Aorta (tissue), 5 donors: Measurements from ENCODE around the gene PCBD2. TPM values are rescaled to one million over a fixed set of nuclear protein-coding genes. Genes with fewer than 3 reads are reported as not detected.
"Not testable (repeated sequence)": the region's sequence is repeated elsewhere in the genome, so short reads cannot be mapped to it uniquely, and the experiment has no call there.

ENCODE experiments used
- ATAC-seq: fragments of 200-7000 bp; cut with Tn5 transposase; one replicate; pipeline ENCODE4 v1.9.1; 2022; ENCODE audit warnings: moderate library complexity; ENCODE audit not compliant: low FRiP score
- DNase-seq, 2 donors: peaks; one replicate each; pipeline ENCODE4 v3.0.0-alpha.2; 2020
- H3K27ac ChIP-seq, 2 donors: one replicate each; pipeline ENCODE4 v1.5.1; 2013; ENCODE audit warnings: low read length in 2 of 2, mild to moderate bottlenecking in 2 of 2, moderate library complexity in 2 of 2, control low read depth in 1 of 2, inconsistent platforms in 1 of 2, low read depth in 1 of 2
- H3K27me3 ChIP-seq, 2 donors: one replicate each; pipeline ENCODE4 v1.6.1; 2013; ENCODE audit warnings: control low read depth in 1 of 2, low read length in 1 of 2, mild to moderate bottlenecking in 1 of 2, moderate library complexity in 1 of 2; ENCODE audit not compliant: insufficient read depth in 2 of 2, control insufficient read depth in 1 of 2
- H3K36me3 ChIP-seq, 2 donors: one replicate each; pipeline ENCODE4 v1.6.1; 2013; ENCODE audit warnings: control low read depth in 1 of 2, low read length in 1 of 2, mild to moderate bottlenecking in 1 of 2; ENCODE audit not compliant: insufficient read depth in 2 of 2, control insufficient read depth in 1 of 2
- H3K4me1 ChIP-seq, 2 donors: one replicate each; pipeline ENCODE4 v1.6.1; 2013; ENCODE audit warnings: low read length in 2 of 2, control low read depth in 1 of 2, mild to moderate bottlenecking in 1 of 2, moderate library complexity in 1 of 2; ENCODE audit not compliant: insufficient read depth in 2 of 2, control insufficient read depth in 1 of 2
- H3K4me3 ChIP-seq, 2 donors: one replicate each; pipeline ENCODE4 v1.5.1; 2013; ENCODE audit warnings: low read length in 2 of 2, control low read depth in 1 of 2, mild to moderate bottlenecking in 1 of 2
- H3K9me3 ChIP-seq: one replicate; pipeline ENCODE4 v1.6.1; 2013; ENCODE audit warnings: mild to moderate bottlenecking, low read length; ENCODE audit not compliant: control insufficient read depth
- WGBS, 2 donors: extraction: QIAGEN DNeasy Blood & Tissue Kit; methylation state at CpG; one replicate each; pipeline ENCODE4 v1.1.7; 2013; 5-methylcytosine and 5-hydroxymethylcytosine counted together
- intact Hi-C, 2 donors: fragments of 100-400 bp; cut with DNase I; formaldehyde crosslinking; loops; one replicate each; pipeline versions ENCODE4 v1.14.2 to v1.15.0; 2022
- polyA plus RNA-seq, 2 donors: library from polyadenylated mRNA; stranded (reverse); fragments of 200-250 nt; gene quantifications; one replicate each; pipeline ENCODE4 v1.2.3, GENCODE V29; 2013
- total RNA-seq, 2 donors: library from RNA; stranded (reverse); fragmentation: NEBNext Ultra II Directional; extraction: Animal tissue kit (Norgen Biotek cat#: 25700); gene quantifications; one replicate each; pipeline ENCODE4 v1.2.1, GENCODE V29; 2021
- donor health status: healthy with polysubstance abuse.
- donor health status: Bipolar disorder and iron deficiency.
- donor health status: DM: no; HTN: no; CAD: no.
- donor health status: DM: no; HTN: no; CAD: no.
- donor health status: DM: yes; HTN: yes; CAD: no.

The PCBD2 gene
- total and polyA plus RNA-seq, 4 donors, result 2.8 to 9.2 (median 5.2) TPM

DNA sequence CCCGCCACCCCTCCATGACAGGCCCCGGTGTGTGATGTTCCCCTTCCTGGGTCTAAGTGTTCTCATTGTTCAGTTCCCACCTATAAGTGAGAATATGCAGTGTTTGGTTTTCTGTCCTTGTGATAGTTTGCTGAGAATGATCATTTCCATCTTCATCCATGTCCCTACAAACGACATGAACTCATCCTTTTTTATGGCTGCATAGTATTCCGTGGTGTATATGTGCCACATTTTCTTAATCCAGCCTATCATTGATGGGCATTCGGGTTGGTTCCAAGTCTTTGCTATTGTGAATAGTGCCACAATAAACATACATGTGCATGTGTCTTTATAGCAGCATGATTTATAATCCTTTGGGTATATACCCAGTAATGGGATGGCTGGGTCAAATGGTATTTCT, 93.1 kb downstream of the PCBD2 start:
- DNase-seq, H3K9me3 ChIP-seq, H3K27me3 ChIP-seq, H3K36me3 ChIP-seq, H3K27ac ChIP-seq, H3K4me1 ChIP-seq, intact Hi-C loops, H3K4me3 ChIP-seq, ATAC-seq: not testable (repeated sequence)
- 89 to 92% methylated on average over 5 of the region's 5 CpGs for WGBS, 2 donors

DNA sequence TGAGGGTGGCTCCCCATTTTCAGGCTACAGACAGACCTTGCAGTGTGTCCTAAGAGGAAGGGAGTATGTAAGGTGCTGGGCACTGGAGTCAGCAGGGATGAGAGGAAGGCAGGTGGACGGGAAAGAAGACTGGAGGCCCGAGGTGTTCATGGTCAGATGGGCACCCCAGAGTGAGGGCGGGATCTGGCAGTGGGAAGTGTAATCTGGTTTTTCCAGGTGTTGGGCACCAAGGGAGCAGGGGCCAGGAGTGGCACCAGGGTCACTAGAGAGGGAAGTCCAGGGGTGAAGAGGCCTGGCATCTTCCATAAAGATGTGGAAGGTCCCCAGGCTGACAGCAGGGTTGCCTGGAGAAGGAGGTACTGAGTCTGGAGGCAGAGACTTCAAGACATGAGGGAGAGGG, 99.4 kb downstream of the PCBD2 start:
- intact Hi-C loops, result no loop called here
- no peak overlapping the region for H3K4me3 ChIP-seq
- 90 to 92% methylated on average over 3 of the region's 3 CpGs for WGBS, 2 donors
- H3K27me3 ChIP-seq, result no peaks in the 10 kb centered on the region
- DNase-seq (no peak), ATAC-seq (no peak)
- H3K4me1 ChIP-seq, result no peaks in the 10 kb centered on the region
- no peaks in the 10 kb centered on the region for H3K9me3 ChIP-seq
- no peak overlapping the region for H3K27ac ChIP-seq
- no peaks in the 10 kb centered on the region for H3K36me3 ChIP-seq

DNA sequence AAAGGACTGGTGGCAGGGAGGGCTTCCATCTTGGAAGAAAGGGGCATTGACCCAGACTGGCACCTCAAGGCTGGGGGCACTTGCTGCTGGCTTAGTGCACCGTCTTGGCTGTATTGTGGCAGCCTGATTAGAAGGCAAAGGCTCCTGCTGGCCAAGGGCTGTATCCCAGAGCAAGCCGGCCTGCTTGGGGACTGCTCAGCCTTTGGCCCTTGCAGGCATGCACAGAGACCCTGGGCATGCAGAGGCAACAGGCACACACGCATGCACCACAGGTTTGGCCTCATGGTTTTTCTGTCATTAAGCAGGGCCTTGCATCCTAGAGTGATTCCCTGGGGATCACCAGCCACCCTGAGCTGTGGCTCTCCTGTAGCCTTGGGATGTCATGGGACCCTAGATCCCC, 100.1 kb downstream of the PCBD2 start:
- Histone ChIP-seq H3K27ac (no peak overlapping the region), H3K9me3 (no peaks in the 10 kb centered on the region), H3K36me3 (no peaks in the 10 kb centered on the region), H3K4me3 (no peak overlapping the region), H3K27me3 (no peaks in the 10 kb centered on the region), H3K4me1 (no peaks in the 10 kb centered on the region)
- 82 to 96% methylated on average over 3 of the region's 3 CpGs for WGBS, 2 donors
- intact Hi-C loops, result no loop called here
- ATAC-seq, result no peak
- no peak for DNase-seq

DNA sequence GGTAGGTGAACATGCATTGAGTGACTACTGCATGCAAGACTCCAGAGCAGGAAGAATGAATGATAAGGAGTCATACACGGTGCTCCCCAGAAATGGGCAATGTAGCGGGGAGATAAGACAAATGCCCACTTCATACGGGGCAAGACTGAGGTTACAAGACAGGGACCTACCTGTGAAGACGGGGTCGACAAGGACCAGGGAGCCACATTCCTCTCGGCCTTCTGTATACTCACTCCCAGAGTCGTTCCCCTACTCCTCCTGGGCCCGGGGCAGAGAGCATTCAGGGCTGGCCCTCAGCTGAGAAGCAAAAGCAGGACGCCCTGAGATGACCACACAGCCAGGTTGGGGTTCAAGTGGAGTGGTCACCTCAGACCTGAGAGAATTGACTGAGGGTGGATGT, 102.4 kb downstream of the PCBD2 start:
- 95 to 96% methylated on average over 9 of the region's 9 CpGs for WGBS, 2 donors
- Histone ChIP-seq H3K27ac (no peak overlapping the region), H3K9me3 (no peaks in the 10 kb centered on the region), H3K4me3 (no peak overlapping the region), H3K4me1 (no peaks in the 10 kb centered on the region), H3K36me3 (no peaks in the 10 kb centered on the region), H3K27me3 (no peaks in the 10 kb centered on the region)
- DNase-seq, result peak in 1 of 2 donors; percentile 50
- intact Hi-C loops, result no loop called here
- ATAC-seq, result no peak

DNA sequence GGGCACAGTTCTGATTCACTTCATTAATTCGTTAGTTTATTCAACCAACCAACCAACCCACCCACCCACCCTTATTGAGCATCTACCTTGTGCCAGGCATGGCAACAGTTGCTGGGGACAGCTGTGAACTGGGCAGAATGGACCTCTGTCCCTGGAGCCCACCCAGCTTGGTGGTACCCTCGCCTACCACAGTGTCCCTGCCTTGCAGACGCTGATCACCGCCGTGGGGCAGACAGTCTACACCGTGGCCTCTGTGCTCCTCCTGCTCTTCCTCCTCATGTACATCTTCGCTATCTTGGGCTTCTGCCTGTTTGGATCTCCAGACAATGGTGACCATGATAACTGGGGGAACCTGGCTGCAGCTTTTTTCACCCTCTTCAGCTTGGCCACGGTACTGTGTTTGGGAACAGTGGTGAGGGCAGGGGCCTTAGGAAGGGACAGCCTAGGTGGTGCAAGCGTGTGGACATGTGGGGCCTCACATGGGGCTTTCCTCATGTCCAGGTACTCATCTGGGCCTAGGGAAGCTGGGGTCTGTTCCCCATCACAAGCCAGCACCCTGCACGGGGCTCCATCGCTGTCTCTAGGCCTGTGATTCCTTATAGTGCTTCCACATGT, 102.9 kb downstream of the PCBD2 start:
- WGBS, 2 donors, result 82 to 87% methylated on average over 11 of the region's 11 CpGs
- Histone ChIP-seq H3K9me3 (no peaks in the 10 kb centered on the region), H3K27ac (no peak overlapping the region), H3K4me1 (no peaks in the 10 kb centered on the region), H3K4me3 (no peak overlapping the region), H3K27me3 (no peaks in the 10 kb centered on the region), H3K36me3 (no peaks in the 10 kb centered on the region)
- DNase-seq (peak in 1 of 2 donors; percentile 60), ATAC-seq (no peak)
- intact Hi-C loops, result no loop called here

DNA sequence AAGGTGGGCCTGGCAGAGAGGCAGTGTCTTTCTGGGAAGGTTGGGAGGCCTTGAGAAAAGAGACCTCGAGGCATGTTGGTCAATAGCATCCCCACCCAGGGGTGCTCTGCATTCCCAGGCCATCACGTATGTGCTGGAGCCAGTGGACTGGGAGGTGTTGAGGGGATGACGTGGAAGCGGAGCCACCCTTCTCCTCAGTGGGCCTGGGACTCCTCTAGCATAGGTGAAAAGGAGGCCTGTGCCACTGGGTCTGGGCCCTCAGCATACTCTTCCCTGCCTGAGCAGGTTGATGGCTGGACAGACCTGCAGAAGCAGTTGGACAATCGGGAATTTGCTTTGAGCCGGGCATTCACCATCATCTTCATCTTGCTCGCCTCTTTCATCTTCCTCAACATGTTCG, 103.6 kb downstream of the PCBD2 start:
- DNase-seq (peak in 1 of 2 donors; percentile 44), ATAC-seq (no peak)
- 94 to 95% methylated on average over 8 of the region's 8 CpGs for WGBS, 2 donors
- Histone ChIP-seq H3K27me3 (no peaks in the 10 kb centered on the region), H3K27ac (no peak overlapping the region), H3K36me3 (no peaks in the 10 kb centered on the region), H3K9me3 (no peaks in the 10 kb centered on the region), H3K4me3 (no peak overlapping the region), H3K4me1 (peaks cover 0 to 2% of the 10 kb centered on the region in 2 donors)
- intact Hi-C loops, result no loop called here

DNA sequence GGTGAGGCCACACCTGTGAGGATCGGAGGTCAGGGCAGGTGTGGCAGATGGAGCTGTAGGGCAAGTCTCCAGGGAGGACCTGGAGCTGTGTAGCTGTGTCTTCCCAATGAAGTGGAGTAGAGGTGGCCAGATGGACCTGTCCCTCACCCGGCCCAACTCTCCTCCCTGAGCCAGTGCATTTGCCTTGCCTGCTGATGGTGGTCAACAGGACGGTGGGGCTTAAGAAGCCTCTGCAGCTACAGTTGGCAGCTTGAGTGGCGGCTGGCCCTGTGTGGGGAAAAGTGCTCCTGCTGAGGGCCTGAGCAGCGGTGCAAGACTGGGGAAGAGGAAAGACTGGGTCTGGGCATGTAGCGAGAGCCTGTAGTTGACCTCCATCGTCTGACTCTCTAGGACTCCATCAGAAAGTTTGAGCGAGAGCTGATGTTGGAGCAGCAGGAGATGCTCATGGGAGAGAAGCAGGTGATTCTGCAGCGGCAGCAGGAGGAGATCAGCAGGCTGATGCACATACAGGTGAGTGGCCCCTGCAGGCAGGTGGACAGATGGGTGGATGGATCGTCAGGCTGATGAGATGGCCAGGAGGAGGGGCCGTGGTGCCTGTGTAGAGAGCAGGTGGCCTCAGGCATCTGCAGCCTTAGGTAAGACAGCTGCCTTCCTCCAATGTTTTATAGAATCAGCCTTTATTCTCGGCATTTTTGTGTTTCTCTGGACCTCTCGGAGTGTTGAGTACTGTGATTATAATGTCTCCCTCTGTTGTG, 104.2 kb downstream of the PCBD2 start:
- intact Hi-C loops, result no loop called here
- WGBS, 2 donors, result 86 to 96% methylated on average over 12 to 13 of the region's 13 CpGs
- ATAC-seq, result no peak

DNA sequence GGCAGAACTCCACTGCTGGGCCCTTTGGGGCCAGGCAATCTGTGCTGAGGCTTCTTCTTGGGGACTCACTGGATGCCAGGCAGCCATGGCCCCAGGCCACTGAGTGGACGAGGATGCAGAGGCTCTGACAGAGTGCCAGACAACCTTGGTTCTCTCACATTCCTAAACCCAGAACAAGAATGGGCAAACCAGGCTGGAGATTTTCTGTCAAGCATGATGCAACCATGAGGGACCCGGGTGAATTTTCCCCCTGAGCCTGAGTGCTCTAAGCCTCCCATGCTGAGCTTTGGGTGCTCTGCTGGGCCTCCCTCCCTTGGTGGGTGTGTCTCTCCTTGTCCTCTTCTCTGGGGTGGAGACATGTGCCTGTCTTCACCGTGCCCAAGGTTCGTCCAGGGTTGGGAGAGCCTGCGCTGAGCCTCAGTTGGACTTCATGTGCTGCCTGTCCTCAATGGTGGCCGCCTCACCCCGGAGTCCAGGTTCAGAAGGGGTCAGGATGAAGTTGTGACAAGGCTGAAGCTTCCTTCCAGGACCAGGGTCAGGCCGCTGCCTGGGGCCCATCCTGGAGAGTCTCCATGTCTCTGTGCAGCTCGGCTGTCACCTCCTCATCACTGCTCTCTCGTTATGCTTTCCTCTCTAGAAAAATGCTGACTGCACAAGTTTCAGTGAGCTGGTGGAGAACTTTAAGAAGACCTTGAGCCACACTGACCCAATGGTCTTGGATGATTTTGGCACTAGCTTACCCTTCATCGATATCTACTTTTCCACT, 105.0 kb downstream of the PCBD2 start:
- no peak overlapping the region for H3K27ac ChIP-seq
- no peaks in the 10 kb centered on the region for H3K9me3 ChIP-seq
- ATAC-seq, result no peak
- 89% methylated on average over 11 of the region's 11 CpGs for WGBS, 2 donors
- peaks cover 0 to 8% of the 10 kb centered on the region in 2 donors for H3K4me1 ChIP-seq
- intact Hi-C loops, result loop anchor here in 1 of 2 donors (10.0 kb wide), 1 partner anchor 185 kb away; no protein-coding TSS in a partner anchor
- H3K4me3 ChIP-seq, result no peak overlapping the region
- no peaks in the 10 kb centered on the region for H3K36me3 ChIP-seq
- H3K27me3 ChIP-seq, result no peaks in the 10 kb centered on the region
- peak in 1 of 2 donors; percentile 64 for DNase-seq

More for the DNA sequence above, 104.2 kb downstream of the PCBD2 start:
- H3K9me3 ChIP-seq, result no peaks in the 10 kb centered on the region
- no peaks in the 10 kb centered on the region for H3K36me3 ChIP-seq
- H3K27ac ChIP-seq, result no peak overlapping the region
- H3K27me3 ChIP-seq, result no peaks in the 10 kb centered on the region
- peaks cover 0 to 2% of the 10 kb centered on the region in 2 donors for H3K4me1 ChIP-seq
- peak in 1 of 2 donors; percentile 52 for DNase-seq
- no peak overlapping the region for H3K4me3 ChIP-seq
